ENCODE results near the gene COL20A1.

DNA sequence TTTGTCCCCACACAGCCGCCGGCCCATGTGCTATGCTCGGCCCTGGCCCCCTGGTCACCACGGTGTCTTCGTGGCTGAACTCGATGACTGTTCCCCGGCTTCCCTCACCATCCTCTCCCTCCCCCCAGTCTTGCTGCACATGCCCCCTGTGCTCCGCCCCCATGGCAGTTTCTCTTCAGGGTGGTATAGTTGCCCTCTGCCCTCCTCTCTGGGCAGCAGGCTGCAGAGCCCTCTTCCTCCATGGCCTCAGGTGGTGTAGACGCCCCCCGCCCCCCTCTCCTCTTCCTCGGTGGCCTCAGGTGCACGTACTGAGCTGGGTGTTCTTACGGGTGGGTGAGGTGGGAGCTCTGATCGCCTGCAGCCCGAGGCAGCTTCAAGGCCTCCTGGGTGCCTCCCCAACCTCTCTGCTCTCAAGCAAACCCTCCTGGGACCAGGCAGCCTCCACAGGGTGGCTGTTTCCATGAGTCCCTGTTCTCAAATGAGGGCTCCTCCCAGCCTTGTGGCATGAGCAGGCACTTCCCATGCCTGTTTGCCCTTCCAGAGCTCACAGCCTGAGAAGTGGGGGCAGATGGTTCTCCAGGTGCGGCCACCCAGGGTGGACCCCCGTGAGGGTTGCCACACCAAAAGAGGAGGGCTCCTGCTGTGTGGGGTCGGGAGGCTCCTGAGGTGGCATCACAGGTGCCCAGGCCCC is 24.8 kb downstream of the COL20A1 start:
- TF ChIP-seq, protein P1, sequence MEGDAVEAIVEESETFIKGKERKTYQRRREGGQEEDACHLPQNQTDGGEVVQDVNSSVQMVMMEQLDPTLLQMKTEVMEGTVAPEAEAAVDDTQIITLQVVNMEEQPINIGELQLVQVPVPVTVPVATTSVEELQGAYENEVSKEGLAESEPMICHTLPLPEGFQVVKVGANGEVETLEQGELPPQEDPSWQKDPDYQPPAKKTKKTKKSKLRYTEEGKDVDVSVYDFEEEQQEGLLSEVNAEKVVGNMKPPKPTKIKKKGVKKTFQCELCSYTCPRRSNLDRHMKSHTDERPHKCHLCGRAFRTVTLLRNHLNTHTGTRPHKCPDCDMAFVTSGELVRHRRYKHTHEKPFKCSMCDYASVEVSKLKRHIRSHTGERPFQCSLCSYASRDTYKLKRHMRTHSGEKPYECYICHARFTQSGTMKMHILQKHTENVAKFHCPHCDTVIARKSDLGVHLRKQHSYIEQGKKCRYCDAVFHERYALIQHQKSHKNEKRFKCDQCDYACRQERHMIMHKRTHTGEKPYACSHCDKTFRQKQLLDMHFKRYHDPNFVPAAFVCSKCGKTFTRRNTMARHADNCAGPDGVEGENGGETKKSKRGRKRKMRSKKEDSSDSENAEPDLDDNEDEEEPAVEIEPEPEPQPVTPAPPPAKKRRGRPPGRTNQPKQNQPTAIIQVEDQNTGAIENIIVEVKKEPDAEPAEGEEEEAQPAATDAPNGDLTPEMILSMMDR (IDR thresholded peaks at IDR 0.05), result no peak
- no peak for TF ChIP-seq POLR2AphosphoS5 (IDR thresholded peaks at IDR 0.05; ENCODE audit: low read depth, low read length)
